Activated CD4-positive, CD25-positive, alpha-beta regulatory T cell treated with anti-CD3 and anti-CD28 coated beads, Interleukin-2, amount 50 U/mL, for 24 hours (primary cell): ENCODE data around the gene FANCD2OS.
A peak's percentile ranks its signal among the peaks of the same experiment; 100 is the strongest.
"Not testable (repeated sequence)": the region's sequence is repeated elsewhere in the genome, so short reads cannot be mapped to it uniquely, and the experiment has no call there.

Experiments used
- ATAC-seq, 2 donors: fragments of 150-1000 bp; cut with Tn5 transposase; one replicate each; pipeline ENCODE4 v1.10.0; 2021; ENCODE audit warnings: mild to moderate bottlenecking in 1 of 2, moderate library complexity in 1 of 2

The FANCD2OS gene, protein sequence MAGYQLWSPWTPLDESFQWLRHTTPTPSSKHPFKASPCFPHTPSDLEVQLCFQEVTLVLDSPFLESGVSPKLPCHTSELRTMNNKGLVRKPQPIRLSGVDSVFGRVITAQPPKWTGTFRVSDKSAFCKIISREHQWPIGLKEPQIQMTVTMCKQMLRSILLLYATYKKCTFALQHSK

DNA sequence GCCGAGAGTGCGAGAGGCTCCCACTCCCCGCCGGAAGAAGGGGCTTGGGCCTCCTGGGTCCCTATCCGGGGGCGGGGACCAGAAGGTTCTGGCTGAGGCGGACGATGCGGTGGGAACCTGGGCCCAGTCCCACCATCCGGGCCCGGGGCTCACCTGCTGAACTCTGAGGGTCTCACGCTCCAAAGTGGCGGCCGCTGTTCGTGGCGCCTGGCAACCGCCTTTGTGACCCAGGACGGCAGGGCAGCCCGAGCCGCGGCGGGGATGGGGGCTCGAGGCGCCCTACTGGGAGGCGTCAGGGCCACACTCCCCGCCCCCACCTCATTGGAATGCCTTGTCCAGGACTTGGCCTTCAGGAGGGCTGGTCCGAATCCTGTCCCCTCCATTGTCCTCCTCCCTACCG, at the start of gene FANCD2OS:
Gene FANCD2OS (minus strand): TSS at position 165 of the 400 bp plus-strand sequence. CDS start 3,481 bp downstream, outside the sequence.
- ATAC-seq, result no peak

DNA sequence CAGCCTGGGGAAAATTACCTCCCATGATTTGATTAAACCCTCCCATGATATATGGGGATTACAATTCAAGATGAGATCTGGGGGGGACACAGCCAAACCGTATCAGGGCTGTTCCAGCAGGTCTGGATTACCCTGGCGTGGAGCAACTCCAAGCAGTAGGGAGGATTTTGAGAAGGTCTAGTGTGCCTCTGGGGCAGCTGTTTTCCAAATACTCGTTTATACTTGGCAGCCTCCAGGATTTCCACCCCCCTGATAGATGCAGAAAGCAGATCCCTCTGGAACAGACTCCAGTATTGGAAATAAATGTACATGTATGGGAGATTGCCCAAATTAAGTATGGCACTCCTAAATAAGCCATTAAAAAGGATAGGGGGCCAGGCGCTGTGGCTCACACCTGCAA, 49.0 kb upstream of the FANCD2OS start:
- no peak for ATAC-seq

DNA sequence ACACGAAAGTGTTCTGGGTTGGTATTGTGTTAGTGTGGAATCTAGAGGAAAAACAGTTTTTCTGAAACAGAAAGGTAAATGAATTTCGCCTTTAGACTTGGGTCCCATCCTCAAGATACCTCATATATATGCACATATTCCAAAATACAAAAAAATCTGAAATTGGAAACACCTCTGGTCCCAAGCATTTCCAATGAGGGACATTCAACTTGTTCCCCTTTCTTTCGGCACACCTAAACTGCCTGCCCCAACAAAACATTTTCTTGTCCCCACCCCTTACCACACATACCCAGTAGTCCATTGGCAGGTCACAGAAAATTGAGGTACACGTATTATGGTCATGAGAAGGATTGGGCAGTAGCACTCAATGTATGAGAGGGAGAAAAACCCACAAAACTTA, 47.6 kb upstream of the FANCD2OS start:
- ATAC-seq, result no peak

DNA sequence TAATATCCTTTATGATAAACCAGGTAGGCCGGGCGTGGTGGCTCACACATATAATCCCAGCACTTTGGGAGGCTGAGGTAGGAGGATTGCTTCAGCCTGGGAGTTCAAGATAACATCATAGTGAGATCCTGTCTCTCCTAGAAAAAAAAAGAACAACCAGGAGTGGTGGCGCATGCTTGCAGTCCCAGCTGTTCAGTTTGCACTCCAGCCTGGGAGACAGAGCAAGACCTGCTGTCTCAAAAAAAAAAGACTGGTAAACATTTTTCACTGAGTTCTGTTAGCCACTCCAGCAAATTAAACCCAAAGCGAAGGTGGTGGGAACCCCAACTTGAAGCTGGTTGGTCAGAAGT, 47.0 kb upstream of the FANCD2OS start:
- ATAC-seq, result no peak

DNA sequence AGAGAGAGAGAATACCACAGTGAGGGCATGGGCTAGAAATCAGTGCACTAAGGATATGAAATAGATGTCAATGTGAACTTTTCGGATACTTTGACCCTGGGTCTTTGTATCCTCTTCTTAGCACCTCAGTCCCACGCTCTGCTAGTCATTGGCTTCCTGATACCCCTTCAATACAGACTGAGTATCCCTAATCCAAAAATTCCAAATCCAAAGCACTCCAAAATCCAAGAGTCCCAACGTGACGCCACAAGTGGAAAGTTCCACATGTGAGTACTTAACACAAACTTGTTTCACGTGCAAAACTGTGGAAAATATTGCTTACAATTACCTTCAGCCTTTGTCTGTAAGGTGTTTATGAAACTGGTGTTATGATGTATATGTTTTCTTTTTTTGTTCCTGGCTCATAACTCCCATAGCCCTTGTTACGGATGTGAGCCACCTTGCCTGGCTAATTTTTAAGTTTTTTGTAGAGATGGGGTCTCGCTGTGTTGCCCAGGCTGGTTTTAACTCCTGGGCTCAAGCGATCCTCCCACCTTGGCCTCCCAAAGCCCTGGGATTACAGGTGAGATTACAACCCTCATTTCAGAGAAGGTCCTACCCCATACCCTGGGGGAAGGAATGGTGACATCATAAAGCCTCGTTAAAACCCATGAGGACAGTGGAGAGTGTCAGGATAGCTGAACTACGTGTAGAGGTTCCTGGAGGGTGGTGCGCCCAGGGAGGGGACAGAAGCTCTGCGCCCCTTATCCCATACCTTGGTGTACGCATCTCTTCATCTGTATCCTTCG, 46.5 kb upstream of the FANCD2OS start:
- ATAC-seq, result no peak

DNA sequence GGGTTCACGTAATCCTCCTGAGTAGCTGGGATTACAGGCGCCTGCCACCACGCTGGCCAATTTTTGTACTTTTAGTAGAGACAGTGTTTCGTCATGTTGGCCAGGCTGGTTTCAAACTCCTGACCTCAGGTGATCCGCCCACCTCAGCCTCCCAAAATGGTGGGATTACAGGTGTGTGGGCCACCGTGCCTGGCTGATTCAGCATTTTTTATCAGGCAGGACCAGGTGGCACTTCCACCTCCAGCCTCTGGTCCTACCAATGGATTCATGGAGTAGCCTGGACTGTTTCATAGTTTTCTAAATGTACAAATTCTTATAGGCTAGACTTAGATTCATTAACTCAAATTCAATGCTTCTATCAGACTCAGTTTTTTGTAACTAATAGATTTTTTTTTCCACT, 42.9 kb upstream of the FANCD2OS start:
- no peak for ATAC-seq

DNA sequence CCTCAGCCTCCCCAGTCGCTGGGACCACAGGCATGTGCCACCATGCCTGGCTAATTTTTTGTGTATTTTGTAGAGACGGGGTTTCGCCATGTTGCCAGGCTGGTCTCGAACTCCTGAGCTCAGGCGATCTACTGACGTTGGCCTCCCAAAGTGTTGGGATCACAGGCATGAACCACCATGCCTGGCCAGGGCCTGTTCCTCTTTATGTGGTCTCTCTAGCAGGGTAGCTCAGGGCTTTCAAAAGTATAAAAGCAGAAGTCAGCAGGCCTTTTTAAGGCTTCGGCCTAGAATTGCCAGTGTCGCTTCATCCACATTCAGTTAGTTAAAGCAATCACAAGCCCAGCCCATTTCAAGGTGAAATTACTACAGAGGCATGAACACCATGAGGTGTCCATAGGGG, 41.2 kb upstream of the FANCD2OS start:
- ATAC-seq, result no peak

DNA sequence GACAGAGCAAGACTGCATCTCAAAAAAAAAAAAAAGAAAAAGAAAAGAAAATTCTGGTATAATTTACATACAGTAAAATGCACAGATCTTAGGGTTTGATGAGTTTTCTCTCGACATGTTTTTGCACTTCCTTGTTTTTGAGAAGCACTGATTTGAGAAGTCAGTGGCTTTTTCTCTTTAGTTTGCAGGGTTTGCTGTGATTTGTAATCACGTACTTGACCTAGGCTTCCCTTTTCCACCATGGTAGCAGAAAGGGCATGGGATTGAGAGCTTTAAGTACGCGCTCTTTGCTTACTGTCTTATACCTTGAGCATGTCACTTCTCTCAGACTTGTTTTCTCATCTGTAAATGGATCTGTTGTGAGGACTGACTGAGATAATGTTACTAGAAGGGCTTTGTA, 37.6 kb upstream of the FANCD2OS start:
- no peak for ATAC-seq

DNA sequence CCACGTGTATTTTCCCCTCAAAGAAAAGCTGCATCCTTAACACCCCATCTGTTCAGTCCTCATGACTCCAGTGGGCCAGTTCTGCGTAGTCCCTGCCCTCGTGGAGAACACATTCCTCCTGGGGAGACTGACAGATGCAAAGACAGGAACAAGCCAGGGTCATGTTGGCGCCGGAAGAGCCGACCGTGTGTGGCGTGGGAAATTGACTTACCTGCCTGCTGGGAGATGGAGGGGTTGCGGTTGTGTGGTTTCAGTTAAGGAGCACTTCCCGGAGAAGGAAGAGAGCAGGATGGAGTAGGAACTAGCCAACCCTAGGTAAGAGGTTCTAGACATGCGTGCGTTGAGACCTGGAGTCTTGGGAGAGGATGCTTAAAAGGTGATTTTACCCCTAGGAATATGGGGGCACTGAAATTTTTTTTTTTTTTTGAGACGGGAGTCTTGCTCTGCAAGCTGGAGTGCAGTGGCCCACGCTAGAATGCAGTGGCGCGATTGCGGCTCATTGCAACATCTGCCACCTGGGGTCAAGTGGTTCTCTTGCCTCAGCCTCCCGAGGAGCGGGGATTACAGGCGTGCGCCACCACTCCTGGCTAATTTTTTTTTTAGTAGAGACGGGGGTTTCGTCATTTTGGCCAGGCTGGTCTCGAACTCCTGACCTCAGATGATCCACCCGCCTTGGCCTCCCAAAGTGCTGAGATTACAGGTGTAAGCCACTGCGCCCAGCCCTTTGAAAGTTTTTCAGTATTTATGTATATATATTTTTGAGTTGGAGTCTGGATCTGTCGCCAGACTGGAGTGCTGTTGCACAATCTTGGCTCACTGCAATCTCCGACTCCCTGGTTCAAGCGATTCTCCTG, 34.9 kb upstream of the FANCD2OS start:
- no peak for ATAC-seq

DNA sequence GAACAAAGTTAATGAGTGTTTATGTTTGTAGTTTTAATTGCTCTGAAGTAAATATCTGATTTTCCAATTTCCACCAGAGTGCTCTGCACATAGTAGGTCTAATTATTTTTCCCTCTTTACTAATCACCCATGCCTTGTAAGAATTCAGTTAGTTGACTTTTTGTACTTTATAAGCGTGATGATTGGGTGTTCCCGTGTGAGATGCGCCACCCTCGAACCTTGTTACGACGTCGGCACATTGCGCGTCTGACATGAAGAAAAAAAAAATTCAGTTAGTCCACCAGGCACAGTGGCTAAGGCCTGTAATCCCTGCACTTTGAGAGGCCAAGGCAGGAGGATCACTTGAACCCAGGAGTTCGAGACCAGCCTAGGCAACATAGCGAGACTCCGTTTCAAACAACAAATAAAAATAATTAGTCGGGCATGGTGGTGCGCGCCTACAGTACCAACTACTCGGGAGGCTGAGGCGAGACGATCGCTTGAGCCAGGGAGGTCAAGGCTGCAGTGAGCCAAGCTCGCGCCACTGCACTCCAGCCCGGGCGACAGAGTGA, 33.0 kb upstream of the FANCD2OS start:
- no peak for ATAC-seq

DNA sequence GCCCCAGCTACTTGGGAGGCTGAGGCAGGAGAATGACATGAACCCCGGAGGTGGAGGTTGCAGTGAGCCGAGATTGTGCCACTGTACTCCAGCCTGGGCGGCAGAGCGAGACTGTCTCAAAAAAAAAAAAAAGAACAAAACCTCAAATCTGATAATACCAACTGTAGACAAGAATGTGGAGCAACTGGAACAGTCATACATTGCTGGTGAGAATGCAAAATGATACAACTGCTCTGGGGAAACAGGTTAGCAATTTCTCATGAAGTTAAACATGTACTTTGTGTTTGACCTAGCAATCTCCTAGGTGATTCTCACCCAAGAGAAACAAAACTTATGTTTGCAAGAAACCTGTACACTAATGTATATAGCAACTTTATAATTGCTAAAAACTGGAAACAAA, 29.1 kb upstream of the FANCD2OS start:
- no peak for ATAC-seq

DNA sequence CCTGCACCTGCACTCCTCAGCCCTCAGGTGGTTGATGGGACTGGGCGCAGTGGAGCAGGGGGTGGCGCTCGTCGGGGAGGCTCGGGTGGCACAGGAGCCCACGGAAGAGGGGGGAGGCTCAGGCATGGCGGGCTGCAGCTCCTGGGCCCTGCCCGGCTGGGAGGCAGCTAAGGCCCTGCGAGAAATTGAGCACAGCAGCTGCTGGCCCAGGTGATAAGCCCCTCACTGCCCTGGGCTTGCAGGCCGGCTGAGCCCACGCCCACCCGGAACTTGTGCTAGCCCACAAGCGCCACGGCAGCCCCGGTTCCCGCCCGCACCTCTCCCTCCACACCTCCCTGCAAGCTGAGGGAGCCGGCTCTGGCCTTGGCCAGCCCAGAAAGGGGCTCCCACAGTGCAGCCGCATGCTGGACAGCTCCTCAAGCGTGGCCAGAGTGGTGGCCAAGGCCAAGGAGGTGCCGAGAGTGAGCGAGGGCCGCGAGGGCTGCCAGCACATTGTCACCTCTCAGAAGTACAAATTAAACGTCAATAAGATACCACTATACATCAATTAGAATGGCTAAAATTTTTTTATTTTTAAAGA, 28.5 kb upstream of the FANCD2OS start:
- ATAC-seq, result no peak

DNA sequence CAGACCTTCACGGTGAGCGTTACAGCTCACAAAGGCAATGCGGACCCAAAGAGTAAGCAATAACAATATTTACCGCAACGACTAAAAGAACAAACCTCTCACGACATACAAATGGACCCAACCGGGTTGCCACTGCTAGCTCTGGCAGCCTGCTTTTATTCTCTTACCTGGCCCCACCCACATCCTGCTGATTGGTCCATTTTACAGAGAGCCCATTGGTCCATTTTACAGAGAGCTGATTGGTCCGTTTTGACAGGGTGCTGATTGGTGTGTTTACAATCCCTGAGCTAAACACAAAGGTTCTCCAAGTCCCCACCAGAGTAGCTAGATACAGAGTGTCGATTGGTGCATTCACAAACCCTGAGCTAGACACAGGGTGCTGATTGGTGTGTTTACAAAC, 27.8 kb upstream of the FANCD2OS start:
- ATAC-seq, result not testable (repeated sequence)

DNA sequence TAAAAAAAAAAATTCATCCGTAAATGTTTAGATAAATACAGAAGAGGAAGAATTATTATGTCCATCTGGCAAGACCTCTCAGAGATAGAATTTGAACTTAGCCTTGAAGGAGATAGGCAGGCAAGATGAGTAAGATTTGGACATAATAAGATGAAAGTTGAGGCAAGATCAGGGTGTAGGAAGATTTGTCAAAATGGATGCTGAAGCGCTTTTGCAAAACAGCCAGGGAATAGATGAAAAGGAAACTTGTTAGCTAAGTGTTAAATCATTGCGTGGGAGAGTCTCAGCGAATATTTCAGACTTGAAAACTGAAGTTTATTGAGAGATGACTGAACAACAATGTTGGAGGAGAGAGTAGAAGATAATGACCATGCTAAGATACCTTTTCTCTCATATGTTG, 14.7 kb upstream of the FANCD2OS start:
- no peak for ATAC-seq

DNA sequence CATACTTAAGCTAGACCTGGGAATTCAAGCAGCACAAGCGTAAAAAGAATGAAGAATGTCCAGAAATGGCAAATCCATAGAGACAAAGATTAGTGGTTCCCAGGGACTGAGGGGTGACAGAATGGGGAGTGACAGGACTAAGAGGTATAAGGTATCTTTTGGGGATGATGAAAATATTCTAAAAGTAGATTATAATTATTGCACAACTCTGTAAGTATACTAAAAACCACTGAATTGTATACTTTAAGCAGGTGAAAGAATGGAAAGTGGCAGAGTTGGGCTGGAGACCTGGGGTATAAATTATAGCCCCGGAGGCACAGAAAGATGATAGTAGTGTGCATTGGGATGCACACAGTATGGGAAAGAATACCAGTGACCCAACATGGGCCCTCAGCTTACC, 13.0 kb upstream of the FANCD2OS start:
- ATAC-seq, result no peak

DNA sequence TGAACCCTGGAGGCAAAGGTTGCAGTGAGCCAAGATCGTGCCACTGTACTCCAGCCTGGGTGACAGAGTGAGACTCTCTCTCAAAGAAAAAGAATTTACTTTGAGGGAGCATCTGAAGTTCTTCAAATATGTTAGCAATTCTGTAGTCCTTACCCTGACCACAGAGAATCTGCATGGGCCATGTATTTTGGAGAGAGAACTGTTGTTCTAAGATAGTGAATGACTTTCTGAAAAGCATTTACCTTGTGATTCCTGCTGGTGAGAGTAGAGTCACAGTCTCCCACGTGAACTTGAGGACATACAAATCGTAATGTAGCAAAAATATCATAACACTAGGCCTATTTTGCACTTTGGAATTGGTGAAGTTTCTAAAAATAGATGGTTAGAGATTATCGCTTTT, 11.3 kb upstream of the FANCD2OS start:
- no peak for ATAC-seq

DNA sequence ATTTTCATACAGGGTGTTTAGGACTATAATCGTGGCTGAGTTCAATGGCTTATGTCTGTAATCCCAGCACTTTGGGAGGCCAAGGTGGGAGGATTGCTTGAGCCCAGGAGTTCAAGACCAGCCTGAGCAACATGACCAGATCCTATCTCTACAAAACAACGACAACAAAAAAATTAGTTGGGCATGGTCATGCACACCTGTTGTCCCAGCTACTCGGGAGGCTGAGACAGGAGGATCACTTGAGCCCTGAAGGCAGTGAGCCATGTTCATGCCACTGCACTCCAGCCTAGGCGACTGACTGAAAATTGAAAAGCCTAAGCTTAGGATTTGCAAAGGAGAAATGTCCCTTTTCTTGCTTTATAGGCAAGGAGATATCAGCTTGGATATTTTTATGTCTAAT, 8.9 kb upstream of the FANCD2OS start:
- no peak for ATAC-seq

DNA sequence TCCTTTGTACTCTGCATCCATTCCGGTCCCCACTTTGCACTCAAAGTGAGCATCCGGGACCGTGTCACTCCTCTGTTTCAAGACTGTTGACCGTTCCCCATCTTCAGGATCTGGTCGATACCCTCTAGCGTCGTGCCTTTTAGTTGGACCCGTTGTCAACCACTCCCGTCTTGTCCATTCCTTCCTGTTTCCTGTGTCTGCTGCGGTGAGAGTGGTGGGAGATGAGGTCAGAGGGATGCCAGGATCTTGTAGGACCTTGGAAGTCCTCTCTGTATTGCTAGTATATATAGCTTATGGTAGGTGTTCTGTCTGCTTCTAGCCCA, 8.0 kb upstream of the FANCD2OS start:
- no peak for ATAC-seq

DNA sequence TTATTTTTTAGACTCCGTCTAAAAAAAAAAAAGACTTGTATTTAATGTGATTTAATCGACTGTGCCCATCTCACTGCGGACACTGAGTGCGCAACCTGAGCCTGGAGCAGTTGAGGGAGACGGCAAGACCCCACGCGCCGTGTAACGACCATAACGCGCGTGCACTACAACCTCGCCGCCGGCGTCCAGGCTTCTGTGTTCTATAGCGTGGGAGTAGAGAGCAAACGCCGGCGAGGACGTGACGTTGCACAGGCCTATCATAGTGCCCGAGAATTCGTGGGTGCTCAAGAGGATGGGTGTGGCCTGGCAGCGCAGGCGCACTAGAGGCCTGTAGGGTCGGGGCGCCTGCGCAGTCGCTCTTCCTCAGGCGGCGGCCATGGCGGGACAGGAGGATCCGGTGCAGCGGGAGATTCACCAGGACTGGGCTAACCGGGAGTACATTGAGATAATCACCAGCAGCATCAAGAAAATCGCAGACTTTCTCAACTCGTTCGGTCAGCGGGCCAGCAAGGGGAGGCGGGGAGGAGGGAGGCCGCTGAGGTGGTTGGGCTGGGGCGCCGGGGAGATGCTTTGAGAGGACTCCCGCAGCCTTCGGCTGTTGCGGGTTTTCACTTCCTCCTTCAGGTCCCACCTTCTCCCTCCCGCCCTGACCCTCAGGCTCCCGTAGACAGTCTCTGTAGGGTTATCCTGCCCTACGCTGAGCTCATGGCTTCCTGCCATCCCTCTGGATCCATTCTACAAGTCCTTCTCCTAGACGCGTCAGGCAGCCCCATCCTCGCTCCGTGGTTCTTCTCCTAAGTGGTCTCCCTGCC, 7.5 kb upstream of the FANCD2OS start, which contains the start of gene BRK1:
Gene BRK1 (plus strand): TSS at position 350 of the 812 bp plus-strand sequence. CDS start 27 bp downstream, at position 377.
- peak; percentile 99 for ATAC-seq

DNA sequence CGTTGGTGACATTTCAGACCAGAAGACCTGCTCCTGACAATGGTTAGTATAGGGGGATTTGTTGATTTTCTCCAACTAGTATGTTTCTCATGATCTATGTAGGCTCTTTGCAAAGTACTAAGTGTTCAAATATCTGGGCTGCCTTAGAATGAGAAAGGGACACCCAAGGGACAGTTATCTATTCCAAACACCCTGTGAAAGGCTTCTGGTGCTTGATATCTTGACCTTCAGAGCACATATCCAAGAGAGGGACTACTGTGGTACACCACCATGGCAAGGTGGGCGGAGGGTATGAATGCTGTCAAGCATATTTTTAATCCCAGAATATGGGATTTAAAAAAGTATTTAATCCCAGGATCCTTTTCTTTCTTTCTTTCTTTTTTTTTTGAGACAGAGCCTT, 1.1 kb downstream of the FANCD2OS start:
- no peak for ATAC-seq

DNA sequence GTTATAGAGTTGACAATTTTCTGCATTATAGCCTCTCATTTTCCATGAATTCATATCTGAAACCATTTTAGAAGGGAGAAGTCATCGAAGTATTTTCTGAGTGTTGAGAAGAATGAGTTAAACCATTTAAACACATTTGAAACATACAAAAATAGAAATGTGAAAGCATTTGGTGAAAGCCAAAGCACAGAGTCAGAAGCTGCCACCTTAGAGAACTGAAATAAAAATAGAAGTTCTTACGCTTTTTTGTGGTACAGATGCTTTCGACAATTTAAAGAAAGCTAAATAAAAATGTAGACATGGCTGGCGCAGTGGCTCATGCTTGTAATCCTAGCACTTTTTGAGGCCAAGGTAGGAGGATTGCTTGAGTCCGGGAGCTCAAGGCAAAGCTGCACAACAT, 9.0 kb downstream of the FANCD2OS start:
- no peak for ATAC-seq

DNA sequence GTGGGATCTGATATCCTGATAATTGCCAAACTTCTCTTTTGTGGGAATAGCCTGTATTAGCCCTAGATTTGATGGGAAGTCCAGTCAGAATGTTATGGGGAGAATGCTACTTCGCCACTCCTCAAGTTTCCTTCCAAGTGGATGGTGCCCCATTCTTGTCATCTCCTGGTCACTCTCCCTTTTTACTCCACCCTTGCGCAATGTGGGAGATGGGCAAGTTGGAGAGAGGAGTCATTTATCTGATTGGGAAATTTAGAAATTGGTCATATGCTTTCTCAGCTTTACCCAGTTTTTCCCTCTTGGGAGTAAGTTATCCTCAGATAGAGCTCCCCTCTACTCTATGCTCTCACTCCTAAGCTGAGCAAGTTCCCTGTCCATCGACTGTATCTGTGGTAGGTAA, 14.4 kb downstream of the FANCD2OS start:
- ATAC-seq, result no peak
